K562 (cell line): ENCODE results near the gene DIAPH3. TPM values are rescaled to one million over a fixed set of nuclear protein-coding genes. Genes with fewer than 3 reads are reported as not detected.

Experiments
- SREBF2 ChIP-seq: sonication (generic); formaldehyde crosslinking; IDR thresholded peaks from 2 replicates; pipeline ENCODE4 v1.4.0; 2020; ENCODE audit warnings: mild to moderate bottlenecking, missing genetic modification reagents
- polyA plus RNA-seq, 8 experiments: library from polyadenylated mRNA; depleted of rRNA in 4 of 8; stranded (reverse) in 5 of 8; unstranded in 3 of 8; fragments of >200 nt; fragmentation: Nextera tagmentation in 2 of 8; fragmentation: Illumina TruSeq in 1 of 8; extraction: Ambion mirVana in 2 of 8; extraction: Trizol in 1 of 8; gene quantifications; 2 replicates each; pipeline versions ENCODE4 v1.2.1 to v1.2.3, GENCODE V29; 2011 to 2014; ENCODE audit warnings: inconsistent platforms in 1 of 8, missing spikeins in 1 of 8
- total RNA-seq, 7 experiments: library from RNA; depleted of rRNA in 6 of 7; stranded (reverse); fragments of >200 nt in 6 of 7; fragmentation: Illumina TruSeq in 2 of 7; extraction: Trizol in 2 of 7; gene quantifications; 2 replicates each; pipeline versions ENCODE4 v1.2.1 to v1.2.3, GENCODE V29; 2011 to 2021; ENCODE audit warnings: low replicate concordance in 1 of 7
- TF ChIP-seq, protein P1 (sequence below): fragments of 200-600 bp; sonication (generic); IDR thresholded peaks from one replicate; pipeline ENCODE4 v1.6.1; 2012; ENCODE audit warnings: mild to moderate bottlenecking, low read depth, low read length, inconsistent platforms
- TF ChIP-seq, protein P2 (sequence below), 2 experiments: fragments of 450-650 bp; IDR thresholded peaks; 2 replicates each; pipeline ENCODE4 v1.6.1; 2016; ENCODE audit warnings: mild to moderate bottlenecking in 2 of 2, borderline replicate concordance in 1 of 2, low read depth in 1 of 2, moderate library complexity in 1 of 2
- TF ChIP-seq, protein P3 (sequence below), 3 experiments: IDR thresholded peaks in 2 of 3; conservative IDR thresholded peaks in 1 of 3; 2 replicates each; pipeline ENCODE4 v1.5.1; 2011 to 2012; ENCODE audit warnings: low read length in 3 of 3, mild to moderate bottlenecking in 3 of 3, control low read depth in 2 of 3, improper control_type of control experiment in 1 of 3, inconsistent platforms in 1 of 3, low read depth in 1 of 3, mixed read lengths in 1 of 3, moderate library complexity in 1 of 3; ENCODE audit not compliant: insufficient read depth in 2 of 3

Gene DIAPH3
- total and polyA plus RNA-seq, 9 of the 15 experiments (the other 6 are each of a cell fraction or from before 2014, with no cell fraction given) = 9.0 to 18.7 (median 14.7) TPM

DNA sequence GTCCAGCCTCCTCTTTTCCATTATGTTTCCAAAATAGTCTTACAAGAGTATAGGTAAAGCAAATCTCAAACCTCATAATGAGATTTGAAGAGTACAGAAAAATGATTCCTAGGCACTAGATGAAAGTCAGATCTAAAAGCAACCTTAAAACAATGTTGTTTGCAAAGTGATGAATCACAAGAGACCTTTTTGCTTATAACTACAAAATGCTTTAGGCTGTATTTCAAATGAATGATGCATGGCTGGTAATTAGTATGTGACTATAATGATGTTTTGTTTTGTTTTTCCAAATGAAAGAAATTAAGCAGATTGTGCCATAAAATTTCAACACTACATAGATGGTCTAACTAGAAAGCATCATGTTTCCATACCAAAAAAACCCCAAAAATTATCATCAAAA lies 272.7 kb downstream of the DIAPH3 start (continued):
- TF ChIP-seq, protein P1, sequence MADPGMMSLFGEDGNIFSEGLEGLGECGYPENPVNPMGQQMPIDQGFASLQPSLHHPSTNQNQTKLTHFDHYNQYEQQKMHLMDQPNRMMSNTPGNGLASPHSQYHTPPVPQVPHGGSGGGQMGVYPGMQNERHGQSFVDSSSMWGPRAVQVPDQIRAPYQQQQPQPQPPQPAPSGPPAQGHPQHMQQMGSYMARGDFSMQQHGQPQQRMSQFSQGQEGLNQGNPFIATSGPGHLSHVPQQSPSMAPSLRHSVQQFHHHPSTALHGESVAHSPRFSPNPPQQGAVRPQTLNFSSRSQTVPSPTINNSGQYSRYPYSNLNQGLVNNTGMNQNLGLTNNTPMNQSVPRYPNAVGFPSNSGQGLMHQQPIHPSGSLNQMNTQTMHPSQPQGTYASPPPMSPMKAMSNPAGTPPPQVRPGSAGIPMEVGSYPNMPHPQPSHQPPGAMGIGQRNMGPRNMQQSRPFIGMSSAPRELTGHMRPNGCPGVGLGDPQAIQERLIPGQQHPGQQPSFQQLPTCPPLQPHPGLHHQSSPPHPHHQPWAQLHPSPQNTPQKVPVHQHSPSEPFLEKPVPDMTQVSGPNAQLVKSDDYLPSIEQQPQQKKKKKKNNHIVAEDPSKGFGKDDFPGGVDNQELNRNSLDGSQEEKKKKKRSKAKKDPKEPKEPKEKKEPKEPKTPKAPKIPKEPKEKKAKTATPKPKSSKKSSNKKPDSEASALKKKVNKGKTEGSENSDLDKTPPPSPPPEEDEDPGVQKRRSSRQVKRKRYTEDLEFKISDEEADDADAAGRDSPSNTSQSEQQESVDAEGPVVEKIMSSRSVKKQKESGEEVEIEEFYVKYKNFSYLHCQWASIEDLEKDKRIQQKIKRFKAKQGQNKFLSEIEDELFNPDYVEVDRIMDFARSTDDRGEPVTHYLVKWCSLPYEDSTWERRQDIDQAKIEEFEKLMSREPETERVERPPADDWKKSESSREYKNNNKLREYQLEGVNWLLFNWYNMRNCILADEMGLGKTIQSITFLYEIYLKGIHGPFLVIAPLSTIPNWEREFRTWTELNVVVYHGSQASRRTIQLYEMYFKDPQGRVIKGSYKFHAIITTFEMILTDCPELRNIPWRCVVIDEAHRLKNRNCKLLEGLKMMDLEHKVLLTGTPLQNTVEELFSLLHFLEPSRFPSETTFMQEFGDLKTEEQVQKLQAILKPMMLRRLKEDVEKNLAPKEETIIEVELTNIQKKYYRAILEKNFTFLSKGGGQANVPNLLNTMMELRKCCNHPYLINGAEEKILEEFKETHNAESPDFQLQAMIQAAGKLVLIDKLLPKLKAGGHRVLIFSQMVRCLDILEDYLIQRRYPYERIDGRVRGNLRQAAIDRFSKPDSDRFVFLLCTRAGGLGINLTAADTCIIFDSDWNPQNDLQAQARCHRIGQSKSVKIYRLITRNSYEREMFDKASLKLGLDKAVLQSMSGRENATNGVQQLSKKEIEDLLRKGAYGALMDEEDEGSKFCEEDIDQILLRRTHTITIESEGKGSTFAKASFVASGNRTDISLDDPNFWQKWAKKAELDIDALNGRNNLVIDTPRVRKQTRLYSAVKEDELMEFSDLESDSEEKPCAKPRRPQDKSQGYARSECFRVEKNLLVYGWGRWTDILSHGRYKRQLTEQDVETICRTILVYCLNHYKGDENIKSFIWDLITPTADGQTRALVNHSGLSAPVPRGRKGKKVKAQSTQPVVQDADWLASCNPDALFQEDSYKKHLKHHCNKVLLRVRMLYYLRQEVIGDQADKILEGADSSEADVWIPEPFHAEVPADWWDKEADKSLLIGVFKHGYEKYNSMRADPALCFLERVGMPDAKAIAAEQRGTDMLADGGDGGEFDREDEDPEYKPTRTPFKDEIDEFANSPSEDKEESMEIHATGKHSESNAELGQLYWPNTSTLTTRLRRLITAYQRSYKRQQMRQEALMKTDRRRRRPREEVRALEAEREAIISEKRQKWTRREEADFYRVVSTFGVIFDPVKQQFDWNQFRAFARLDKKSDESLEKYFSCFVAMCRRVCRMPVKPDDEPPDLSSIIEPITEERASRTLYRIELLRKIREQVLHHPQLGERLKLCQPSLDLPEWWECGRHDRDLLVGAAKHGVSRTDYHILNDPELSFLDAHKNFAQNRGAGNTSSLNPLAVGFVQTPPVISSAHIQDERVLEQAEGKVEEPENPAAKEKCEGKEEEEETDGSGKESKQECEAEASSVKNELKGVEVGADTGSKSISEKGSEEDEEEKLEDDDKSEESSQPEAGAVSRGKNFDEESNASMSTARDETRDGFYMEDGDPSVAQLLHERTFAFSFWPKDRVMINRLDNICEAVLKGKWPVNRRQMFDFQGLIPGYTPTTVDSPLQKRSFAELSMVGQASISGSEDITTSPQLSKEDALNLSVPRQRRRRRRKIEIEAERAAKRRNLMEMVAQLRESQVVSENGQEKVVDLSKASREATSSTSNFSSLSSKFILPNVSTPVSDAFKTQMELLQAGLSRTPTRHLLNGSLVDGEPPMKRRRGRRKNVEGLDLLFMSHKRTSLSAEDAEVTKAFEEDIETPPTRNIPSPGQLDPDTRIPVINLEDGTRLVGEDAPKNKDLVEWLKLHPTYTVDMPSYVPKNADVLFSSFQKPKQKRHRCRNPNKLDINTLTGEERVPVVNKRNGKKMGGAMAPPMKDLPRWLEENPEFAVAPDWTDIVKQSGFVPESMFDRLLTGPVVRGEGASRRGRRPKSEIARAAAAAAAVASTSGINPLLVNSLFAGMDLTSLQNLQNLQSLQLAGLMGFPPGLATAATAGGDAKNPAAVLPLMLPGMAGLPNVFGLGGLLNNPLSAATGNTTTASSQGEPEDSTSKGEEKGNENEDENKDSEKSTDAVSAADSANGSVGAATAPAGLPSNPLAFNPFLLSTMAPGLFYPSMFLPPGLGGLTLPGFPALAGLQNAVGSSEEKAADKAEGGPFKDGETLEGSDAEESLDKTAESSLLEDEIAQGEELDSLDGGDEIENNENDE = no peak
- no peak for TF ChIP-seq SREBF2 (CRISPR knock-in tag)
- TF ChIP-seq, protein P2, sequence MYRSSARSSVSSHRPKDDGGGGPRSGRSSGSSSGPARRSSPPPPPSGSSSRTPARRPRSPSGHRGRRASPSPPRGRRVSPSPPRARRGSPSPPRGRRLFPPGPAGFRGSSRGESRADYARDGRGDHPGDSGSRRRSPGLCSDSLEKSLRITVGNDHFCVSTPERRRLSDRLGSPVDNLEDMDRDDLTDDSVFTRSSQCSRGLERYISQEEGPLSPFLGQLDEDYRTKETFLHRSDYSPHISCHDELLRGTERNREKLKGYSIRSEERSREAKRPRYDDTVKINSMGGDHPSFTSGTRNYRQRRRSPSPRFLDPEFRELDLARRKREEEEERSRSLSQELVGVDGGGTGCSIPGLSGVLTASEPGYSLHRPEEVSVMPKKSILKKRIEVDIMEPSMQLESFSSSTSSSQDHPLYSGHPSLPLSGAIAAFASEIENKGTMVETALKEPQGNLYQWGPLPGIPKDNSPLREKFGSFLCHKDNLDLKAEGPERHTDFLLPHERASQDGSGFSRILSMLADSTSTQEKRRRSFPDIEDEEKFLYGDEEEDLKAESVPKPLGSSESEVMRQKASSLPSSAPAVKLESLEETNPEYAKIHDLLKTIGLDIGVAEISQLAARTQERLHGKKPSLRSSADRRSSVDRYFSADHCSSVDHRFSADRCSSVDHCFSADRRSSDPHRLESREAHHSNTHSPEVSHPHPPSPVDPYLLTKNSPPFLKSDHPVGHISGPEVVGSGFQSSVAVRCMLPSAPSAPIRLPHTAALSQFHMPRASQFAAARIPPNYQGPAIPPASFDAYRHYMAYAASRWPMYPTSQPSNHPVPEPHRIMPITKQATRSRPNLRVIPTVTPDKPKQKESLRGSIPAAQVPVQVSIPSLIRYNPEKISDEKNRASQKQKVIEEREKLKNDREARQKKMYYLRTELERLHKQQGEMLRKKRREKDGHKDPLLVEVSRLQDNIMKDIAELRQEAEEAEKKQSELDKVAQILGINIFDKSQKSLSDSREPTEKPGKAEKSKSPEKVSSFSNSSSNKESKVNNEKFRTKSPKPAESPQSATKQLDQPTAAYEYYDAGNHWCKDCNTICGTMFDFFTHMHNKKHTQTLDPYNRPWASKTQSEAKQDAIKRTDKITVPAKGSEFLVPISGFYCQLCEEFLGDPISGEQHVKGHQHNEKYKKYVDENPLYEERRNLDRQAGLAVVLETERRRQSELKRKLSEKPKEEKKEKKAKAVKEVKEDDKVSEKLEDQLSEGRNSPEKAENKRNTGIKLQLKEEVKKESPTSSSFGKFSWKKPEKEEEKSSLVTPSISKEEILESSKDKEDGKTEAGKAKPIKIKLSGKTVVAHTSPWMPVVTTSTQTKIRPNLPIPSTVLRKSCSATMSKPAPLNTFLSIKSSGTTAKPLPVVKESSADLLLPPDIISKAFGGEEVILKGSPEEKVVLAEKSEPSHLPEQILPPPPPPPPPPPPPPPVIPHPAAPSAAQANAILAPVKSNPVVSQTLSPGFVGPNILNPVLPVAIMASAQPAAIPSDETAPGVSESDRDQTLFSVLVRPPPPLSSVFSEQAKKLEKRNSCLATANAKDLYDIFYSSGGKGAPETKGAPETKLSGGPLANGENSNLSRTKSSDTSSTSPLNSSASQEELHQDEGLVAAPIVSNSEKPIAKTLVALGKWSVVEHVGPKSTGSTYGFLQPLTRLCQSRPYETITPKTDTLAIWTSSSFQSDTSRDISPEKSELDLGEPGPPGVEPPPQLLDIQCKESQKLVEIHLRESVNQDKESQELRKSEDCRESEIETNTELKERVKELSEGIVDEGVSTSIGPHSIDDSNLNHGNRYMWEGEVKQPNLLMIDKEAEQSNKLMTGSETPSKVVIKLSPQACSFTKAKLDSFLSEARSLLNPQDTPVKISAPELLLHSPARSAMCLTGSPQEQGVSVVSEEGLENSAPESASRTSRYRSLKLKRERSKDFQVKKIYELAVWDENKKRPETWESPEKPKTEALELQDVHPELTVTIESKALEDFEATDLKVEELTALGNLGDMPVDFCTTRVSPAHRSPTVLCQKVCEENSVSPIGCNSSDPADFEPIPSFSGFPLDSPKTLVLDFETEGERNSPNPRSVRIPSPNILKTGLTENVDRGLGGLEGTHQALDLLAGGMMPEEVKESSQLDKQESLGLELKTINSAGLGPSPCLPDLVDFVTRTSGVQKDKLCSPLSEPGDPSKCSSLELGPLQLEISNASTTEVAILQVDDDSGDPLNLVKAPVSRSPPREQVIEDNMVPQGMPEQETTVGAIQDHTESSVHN (IDR thresholded peaks at IDR 0.05; ENCODE audit: borderline replicate concordance in 1 of 2, low read depth in 1 of 2) = no peak
- TF ChIP-seq, protein P3, sequence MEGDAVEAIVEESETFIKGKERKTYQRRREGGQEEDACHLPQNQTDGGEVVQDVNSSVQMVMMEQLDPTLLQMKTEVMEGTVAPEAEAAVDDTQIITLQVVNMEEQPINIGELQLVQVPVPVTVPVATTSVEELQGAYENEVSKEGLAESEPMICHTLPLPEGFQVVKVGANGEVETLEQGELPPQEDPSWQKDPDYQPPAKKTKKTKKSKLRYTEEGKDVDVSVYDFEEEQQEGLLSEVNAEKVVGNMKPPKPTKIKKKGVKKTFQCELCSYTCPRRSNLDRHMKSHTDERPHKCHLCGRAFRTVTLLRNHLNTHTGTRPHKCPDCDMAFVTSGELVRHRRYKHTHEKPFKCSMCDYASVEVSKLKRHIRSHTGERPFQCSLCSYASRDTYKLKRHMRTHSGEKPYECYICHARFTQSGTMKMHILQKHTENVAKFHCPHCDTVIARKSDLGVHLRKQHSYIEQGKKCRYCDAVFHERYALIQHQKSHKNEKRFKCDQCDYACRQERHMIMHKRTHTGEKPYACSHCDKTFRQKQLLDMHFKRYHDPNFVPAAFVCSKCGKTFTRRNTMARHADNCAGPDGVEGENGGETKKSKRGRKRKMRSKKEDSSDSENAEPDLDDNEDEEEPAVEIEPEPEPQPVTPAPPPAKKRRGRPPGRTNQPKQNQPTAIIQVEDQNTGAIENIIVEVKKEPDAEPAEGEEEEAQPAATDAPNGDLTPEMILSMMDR (IDR thresholded peaks at IDR 0.05 in 2 of 3, conservative IDR thresholded peaks at IDR 0.05 in 1 of 3; ENCODE audit: insufficient read depth in 2 of 3, low read depth in 1 of 3, low read length in 3 of 3) = no peak
